Hepatocyte (in vitro differentiated cells): ENCODE data around the gene SNX27.

Experiments
- EZH2phosphoT487 ChIP-seq: fragments of 200-600 bp; sonication (generic); IDR thresholded peaks from one replicate; pipeline ENCODE4 v1.6.1; 2018; ENCODE audit warnings: antibody characterized with exemption, mild to moderate bottlenecking, low read depth, moderate library complexity; ENCODE audit not compliant: unreplicated experiment, severe bottlenecking
- TF ChIP-seq, protein P1 (sequence below): fragments of 200-600 bp; sonication (generic); IDR thresholded peaks from 2 replicates; pipeline ENCODE4 v1.5.1; 2016; ENCODE audit warnings: antibody characterized with exemption, mild to moderate bottlenecking; ENCODE audit not compliant: poor library complexity

DNA sequence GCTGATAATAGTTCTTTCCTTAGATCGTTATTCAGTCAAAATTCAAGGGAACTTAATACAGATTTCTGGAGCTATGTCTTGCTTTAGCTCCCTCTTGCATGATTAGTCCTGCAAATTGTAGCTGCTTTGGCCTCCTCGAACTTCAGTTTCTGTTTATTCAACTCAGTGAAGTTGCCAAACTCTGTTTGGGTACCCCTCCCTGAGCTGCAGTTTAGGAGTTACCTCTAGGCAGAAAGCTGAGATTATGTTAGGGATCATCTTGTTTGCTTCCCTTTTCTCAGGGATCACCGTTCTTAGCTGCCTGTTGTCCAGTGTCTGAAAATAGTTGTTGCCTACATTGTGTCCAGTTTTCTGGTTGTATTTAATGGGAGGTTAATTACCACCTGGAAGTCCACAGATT lies 43.5 kb downstream of the SNX27 start:
- TF ChIP-seq, protein P1, sequence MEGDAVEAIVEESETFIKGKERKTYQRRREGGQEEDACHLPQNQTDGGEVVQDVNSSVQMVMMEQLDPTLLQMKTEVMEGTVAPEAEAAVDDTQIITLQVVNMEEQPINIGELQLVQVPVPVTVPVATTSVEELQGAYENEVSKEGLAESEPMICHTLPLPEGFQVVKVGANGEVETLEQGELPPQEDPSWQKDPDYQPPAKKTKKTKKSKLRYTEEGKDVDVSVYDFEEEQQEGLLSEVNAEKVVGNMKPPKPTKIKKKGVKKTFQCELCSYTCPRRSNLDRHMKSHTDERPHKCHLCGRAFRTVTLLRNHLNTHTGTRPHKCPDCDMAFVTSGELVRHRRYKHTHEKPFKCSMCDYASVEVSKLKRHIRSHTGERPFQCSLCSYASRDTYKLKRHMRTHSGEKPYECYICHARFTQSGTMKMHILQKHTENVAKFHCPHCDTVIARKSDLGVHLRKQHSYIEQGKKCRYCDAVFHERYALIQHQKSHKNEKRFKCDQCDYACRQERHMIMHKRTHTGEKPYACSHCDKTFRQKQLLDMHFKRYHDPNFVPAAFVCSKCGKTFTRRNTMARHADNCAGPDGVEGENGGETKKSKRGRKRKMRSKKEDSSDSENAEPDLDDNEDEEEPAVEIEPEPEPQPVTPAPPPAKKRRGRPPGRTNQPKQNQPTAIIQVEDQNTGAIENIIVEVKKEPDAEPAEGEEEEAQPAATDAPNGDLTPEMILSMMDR: no peak
- TF ChIP-seq EZH2phosphoT487: no peak
